GM23338 (cell line): ENCODE measurements around the gene GNA12. TPM values are rescaled to one million over a fixed set of nuclear protein-coding genes. Genes with fewer than 3 reads are reported as not detected.

Source experiments
- ATAC-seq: fragments of 200-7000 bp; cut with Tn5 transposase; 3 replicates; pipeline ENCODE4 v1.9.1; 2020
- DNase-seq: peaks from one replicate; pipeline ENCODE4 v3.0.0-alpha.2; 2015; ENCODE audit warnings: low spot score
- H2AFZ ChIP-seq: fragments of 200-600 bp; sonication (generic); 2 replicates; pipeline ENCODE4 v1.8.0; 2016; ENCODE audit warnings: antibody characterized with exemption, mild to moderate bottlenecking, moderate library complexity
- H3F3A ChIP-seq: fragments of 200-600 bp; sonication (generic); replicated peaks from 2 replicates; pipeline ENCODE4 v1.8.0; 2017; ENCODE audit warnings: antibody characterized with exemption, mixed run types, low read depth
- H3K27ac ChIP-seq: fragments of 200-600 bp; sonication (generic); 2 replicates; pipeline ENCODE4 v1.6.1; 2016; ENCODE audit warnings: low read depth
- H3K27me3 ChIP-seq: fragments of 200-600 bp; sonication (generic); 2 replicates; pipeline ENCODE4 v1.8.0; 2016; ENCODE audit warnings: mild to moderate bottlenecking, mixed run types, moderate library complexity; ENCODE audit not compliant: insufficient read depth
- H3K36me3 ChIP-seq: fragments of 200-600 bp; sonication (generic); 2 replicates; pipeline ENCODE4 v1.8.0; 2016; ENCODE audit warnings: mild to moderate bottlenecking; ENCODE audit not compliant: insufficient read depth
- H3K4me1 ChIP-seq: fragments of 200-600 bp; sonication (generic); 2 replicates; pipeline ENCODE4 v1.8.0; 2016; ENCODE audit warnings: mild to moderate bottlenecking, moderate library complexity; ENCODE audit not compliant: insufficient read depth
- H3K4me2 ChIP-seq: fragments of 200-600 bp; sonication (generic); 2 replicates; pipeline ENCODE4 v1.7.1; 2017; ENCODE audit warnings: mixed run types
- H3K4me3 ChIP-seq: fragments of 200-600 bp; sonication (generic); 2 replicates; pipeline ENCODE4 v1.6.1; 2016; ENCODE audit warnings: mixed run types
- H3K79me2 ChIP-seq: fragments of 200-600 bp; sonication (generic); replicated peaks from 2 replicates; pipeline ENCODE4 v1.8.0; 2017; ENCODE audit warnings: mild to moderate bottlenecking; ENCODE audit not compliant: insufficient read depth
- H3K9me2 ChIP-seq: fragments of 200-600 bp; sonication (generic); 2 replicates; pipeline ENCODE4 v1.8.0; 2017; ENCODE audit not compliant: insufficient read depth
- H4K20me1 ChIP-seq: fragments of 200-600 bp; sonication (generic); replicated peaks from 2 replicates; pipeline ENCODE4 v1.8.0; 2017; ENCODE audit warnings: mild to moderate bottlenecking; ENCODE audit not compliant: insufficient read depth
- H3K27ac Mint-ChIP-seq: 2 replicates; pipeline ENCODE4 v1.8.0; 2020; ENCODE audit warnings: inconsistent platforms, mild to moderate bottlenecking, moderate library complexity, mixed read lengths
- H3K27me3 Mint-ChIP-seq: 3 replicates; pipeline ENCODE4 v1.8.0; 2022; ENCODE audit warnings: low read depth, mild to moderate bottlenecking, moderate library complexity, mixed read lengths, inconsistent platforms; ENCODE audit not compliant: insufficient read depth, poor library complexity
- H3K36me3 Mint-ChIP-seq: 3 replicates; pipeline ENCODE4 v1.8.0; 2021; ENCODE audit warnings: low read depth, mild to moderate bottlenecking, inconsistent platforms, moderate library complexity, mixed read lengths
- H3K4me1 Mint-ChIP-seq: 3 replicates; pipeline ENCODE4 v1.8.0; 2020; ENCODE audit warnings: mild to moderate bottlenecking, inconsistent platforms, mixed read lengths
- H3K4me3 Mint-ChIP-seq: 3 replicates; pipeline ENCODE4 v1.8.0; 2021; ENCODE audit warnings: moderate library complexity, mild to moderate bottlenecking, inconsistent platforms, mixed read lengths
- H3K9me3 Mint-ChIP-seq: 3 replicates; pipeline ENCODE4 v1.8.0; 2020; ENCODE audit warnings: moderate library complexity, mild to moderate bottlenecking, inconsistent platforms, mixed read lengths
- ETS1 ChIP-seq: IDR thresholded peaks from 2 replicates; pipeline ENCODE4 v1.6.1; 2016; ENCODE audit warnings: antibody characterized with exemption
- JUNB ChIP-seq: IDR thresholded peaks from one replicate; pipeline ENCODE4 v1.6.1; 2016; ENCODE audit warnings: antibody characterized with exemption; ENCODE audit not compliant: unreplicated experiment
- POLR2AphosphoS5 ChIP-seq: IDR thresholded peaks from 2 replicates; pipeline ENCODE4 v1.6.1; 2016; ENCODE audit warnings: antibody characterized with exemption, low read depth
- REST ChIP-seq: IDR thresholded peaks from one replicate; pipeline ENCODE4 v1.6.1; 2018; ENCODE audit warnings: antibody characterized with exemption; ENCODE audit not compliant: unreplicated experiment
- ZNF331 ChIP-seq: fragments of 250-450 bp; sonication (Bioruptor Pico); IDR thresholded peaks from 2 replicates; pipeline ENCODE4 v1.5.0; 2020; ENCODE audit warnings: low read depth, mild to moderate bottlenecking, moderate library complexity
- ZNF462 ChIP-seq: fragments of 250-450 bp; sonication (Bioruptor Pico); IDR thresholded peaks from 2 replicates; pipeline ENCODE4 v1.5.0; 2020; ENCODE audit warnings: mild to moderate bottlenecking, moderate library complexity
- polyA plus RNA-seq: library from polyadenylated mRNA; unstranded; fragments of >200 nt; fragmentation: Nextera tagmentation; extraction: Ambion mirVana; gene quantifications from 2 replicates; pipeline ENCODE4 v1.2.1, GENCODE V29; 2016
- total RNA-seq: library from RNA; depleted of rRNA; stranded (reverse); fragments of >200 nt; shearing (Covaris generic); gene quantifications from 2 replicates; pipeline ENCODE4 v1.2.3, GENCODE V29; 2014

GNA12 gene
- total and polyA plus RNA-seq, 2 experiments from 2014 or later, result 24.0 to 87.7 TPM

DNA sequence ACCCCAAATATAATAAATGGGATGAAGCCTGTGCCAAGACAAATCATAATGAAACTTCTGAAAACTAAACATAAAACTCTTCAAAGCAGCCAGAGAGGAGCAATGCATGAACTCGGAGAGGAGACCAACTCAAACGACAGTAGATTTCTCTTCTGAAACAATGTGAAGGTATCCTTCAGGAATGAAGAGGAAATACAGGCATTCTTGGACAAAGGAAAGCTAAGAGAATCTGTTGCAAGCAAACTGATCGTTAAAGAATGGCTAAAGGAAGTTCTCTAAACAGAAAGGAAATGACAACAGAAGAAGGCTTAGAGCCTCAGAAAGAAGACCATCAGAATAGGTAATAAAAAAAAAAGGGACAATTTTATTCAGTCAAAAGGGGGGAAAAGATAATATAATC is 6.6 kb downstream of the GNA12 start:
- Mint-ChIP-seq H3K27ac (no peak overlapping the region; the same call in 1 of the 2 replicates), H3K27me3 (peaks cover 8% of the 10 kb centered on the region), H3K4me1 (peaks cover 65% of the 10 kb centered on the region), H3K4me3 (no peak overlapping the region), H3K36me3 (peaks cover 63% of the 10 kb centered on the region), H3K9me3 (no peaks in the 10 kb centered on the region)
- no peak for ATAC-seq
- Histone ChIP-seq H3K9me2 (no peaks in the 10 kb centered on the region), H3F3A (no peaks in the 10 kb centered on the region), H3K36me3 (peaks cover 11% of the 10 kb centered on the region; the same call in 1 of the 2 replicates), H3K4me2 (peak overlapping the region; percentile 34; the same call in 1 of the 2 replicates), H3K4me1 (peaks cover 68% of the 10 kb centered on the region), H3K27ac (0 out of 2 replicates have a peak overlapping the region, but pooled peaks have one; percentile 3), H2AFZ (no peak overlapping the region), H3K27me3 (no peaks in the 10 kb centered on the region), H3K4me3 (no peak overlapping the region), H4K20me1 (peaks cover 42% of the 10 kb centered on the region), H3K79me2 (peaks cover 100% of the 10 kb centered on the region)
- peak; percentile 38 for DNase-seq
- TF ChIP-seq ZNF331 (CRISPR knock-in tag), result no peak
- TF ChIP-seq ZNF462, result no peak
- no peak for TF ChIP-seq JUNB
- TF ChIP-seq ETS1, result no peak
- no peak for TF ChIP-seq POLR2AphosphoS5
- TF ChIP-seq REST, result no peak
